Mesenchymal stem cell (in vitro differentiated cells and primary cell): ENCODE results near the gene PI4K2B.

Experiments
- DNase-seq: peaks from one replicate; pipeline ENCODE4 v3.0.0-alpha.2; 2013
- H2AFZ ChIP-seq: one replicate; pipeline ENCODE4 v1.6.1; 2013; ENCODE audit warnings: low read depth, mild to moderate bottlenecking, control low read depth, inconsistent platforms, low read length, moderate library complexity
- H2AK5ac ChIP-seq: 2 replicates; pipeline ENCODE4 v1.6.1; 2013; ENCODE audit warnings: low read length, moderate library complexity, mild to moderate bottlenecking, inconsistent platforms; ENCODE audit not compliant: severe bottlenecking
- H2BK120ac ChIP-seq: one replicate; pipeline ENCODE4 v1.6.1; 2013; ENCODE audit warnings: low read depth, mild to moderate bottlenecking, inconsistent platforms, low read length, moderate library complexity
- H2BK12ac ChIP-seq, 2 experiments: one replicate each; pipeline ENCODE4 v1.6.1; 2013; ENCODE audit warnings: inconsistent platforms in 2 of 2, low read length in 2 of 2, mild to moderate bottlenecking in 2 of 2, moderate library complexity in 2 of 2, control low read depth in 1 of 2
- H2BK15ac ChIP-seq: one replicate; pipeline ENCODE4 v1.6.1; 2013; ENCODE audit warnings: mild to moderate bottlenecking, low read depth, inconsistent platforms; ENCODE audit not compliant: poor library complexity, severe bottlenecking
- H2BK5ac ChIP-seq: 2 replicates; pipeline ENCODE4 v1.6.1; 2013; ENCODE audit warnings: low read depth, mild to moderate bottlenecking, low read length, control low read depth, inconsistent platforms; ENCODE audit not compliant: poor library complexity, severe bottlenecking
- H3K14ac ChIP-seq, 2 experiments: one replicate each; pipeline ENCODE4 v1.6.1; 2013; ENCODE audit warnings: inconsistent platforms in 2 of 2, low read length in 2 of 2, control low read depth in 1 of 2, mild to moderate bottlenecking in 1 of 2, moderate library complexity in 1 of 2
- H3K18ac ChIP-seq, 2 experiments: one replicate each; pipeline ENCODE4 v1.6.1; 2013; ENCODE audit warnings: inconsistent platforms in 2 of 2, low read length in 2 of 2, control low read depth in 1 of 2, low read depth in 1 of 2, mild to moderate bottlenecking in 1 of 2
- H3K23ac ChIP-seq, 2 experiments: one replicate each; pipeline ENCODE4 v1.6.1; 2013; ENCODE audit warnings: inconsistent platforms in 2 of 2, low read length in 2 of 2, mild to moderate bottlenecking in 2 of 2, moderate library complexity in 2 of 2, control low read depth in 1 of 2
- H3K27ac ChIP-seq: 2 replicates; pipeline ENCODE4 v1.5.1; 2013; ENCODE audit warnings: mild to moderate bottlenecking, moderate library complexity, low read length, control low read depth, inconsistent platforms; ENCODE audit not compliant: poor library complexity, severe bottlenecking
- H3K27me3 ChIP-seq, 2 experiments: 2 replicates each; pipeline versions ENCODE4 v1.6.1 to v1.7.0; 2013; ENCODE audit warnings: low read length in 2 of 2, mild to moderate bottlenecking in 2 of 2, moderate library complexity in 2 of 2, control low read depth in 1 of 2, inconsistent platforms in 1 of 2; ENCODE audit not compliant: control insufficient read depth in 1 of 2, insufficient read depth in 1 of 2
- H3K36me3 ChIP-seq, 2 experiments: 2 replicates each; pipeline versions ENCODE4 v1.6.1 to v1.7.0; 2013; ENCODE audit warnings: low read length in 2 of 2, control low read depth in 1 of 2, inconsistent platforms in 1 of 2, low read depth in 1 of 2, mild to moderate bottlenecking in 1 of 2; ENCODE audit not compliant: insufficient read depth in 2 of 2, control insufficient read depth in 1 of 2
- H3K4ac ChIP-seq, 2 experiments: one replicate each; pipeline ENCODE4 v1.6.1; 2013; ENCODE audit warnings: inconsistent platforms in 2 of 2, low read length in 2 of 2, mild to moderate bottlenecking in 2 of 2, moderate library complexity in 2 of 2, control low read depth in 1 of 2, low read depth in 1 of 2
- H3K4me1 ChIP-seq: 2 replicates; pipeline ENCODE4 v1.6.1; 2013; ENCODE audit warnings: low read depth, low read length, control low read depth; ENCODE audit not compliant: control insufficient read depth, insufficient read depth
- H3K4me2 ChIP-seq: 2 replicates; pipeline ENCODE4 v1.6.1; 2013; ENCODE audit warnings: low read length, mild to moderate bottlenecking, inconsistent platforms; ENCODE audit not compliant: poor library complexity, severe bottlenecking
- H3K4me3 ChIP-seq, 2 experiments: 2 replicates each; pipeline versions ENCODE4 v1.5.1 to v1.7.0; 2013; ENCODE audit warnings: low read length in 2 of 2, mild to moderate bottlenecking in 2 of 2, control low read depth in 1 of 2, low read depth in 1 of 2; ENCODE audit not compliant: insufficient read depth in 1 of 2
- H3K79me1 ChIP-seq: replicated peaks from 2 replicates; pipeline ENCODE4 v1.6.1; 2013; ENCODE audit warnings: mild to moderate bottlenecking, control low read depth, low read length, inconsistent platforms; ENCODE audit not compliant: poor library complexity, severe bottlenecking
- H3K9ac ChIP-seq: 2 replicates; pipeline ENCODE4 v1.7.0; 2013; ENCODE audit warnings: mild to moderate bottlenecking, low read length, moderate library complexity
- H3K9me3 ChIP-seq: 2 replicates; pipeline ENCODE4 v1.7.0; 2013; ENCODE audit warnings: mild to moderate bottlenecking, low read length; ENCODE audit not compliant: control insufficient read depth
- H4K8ac ChIP-seq: one replicate; pipeline ENCODE4 v1.6.1; 2013; ENCODE audit warnings: inconsistent platforms, mild to moderate bottlenecking, low read length, moderate library complexity
- H4K91ac ChIP-seq: one replicate; pipeline ENCODE4 v1.6.1; 2013; ENCODE audit warnings: mild to moderate bottlenecking, low read length, inconsistent platforms
- WGBS: methylation state at CpG from one replicate; pipeline ENCODE4 v1.1.7; 2013; ENCODE audit warnings: mixed read lengths; 5-methylcytosine and 5-hydroxymethylcytosine counted together

The PI4K2B gene

DNA sequence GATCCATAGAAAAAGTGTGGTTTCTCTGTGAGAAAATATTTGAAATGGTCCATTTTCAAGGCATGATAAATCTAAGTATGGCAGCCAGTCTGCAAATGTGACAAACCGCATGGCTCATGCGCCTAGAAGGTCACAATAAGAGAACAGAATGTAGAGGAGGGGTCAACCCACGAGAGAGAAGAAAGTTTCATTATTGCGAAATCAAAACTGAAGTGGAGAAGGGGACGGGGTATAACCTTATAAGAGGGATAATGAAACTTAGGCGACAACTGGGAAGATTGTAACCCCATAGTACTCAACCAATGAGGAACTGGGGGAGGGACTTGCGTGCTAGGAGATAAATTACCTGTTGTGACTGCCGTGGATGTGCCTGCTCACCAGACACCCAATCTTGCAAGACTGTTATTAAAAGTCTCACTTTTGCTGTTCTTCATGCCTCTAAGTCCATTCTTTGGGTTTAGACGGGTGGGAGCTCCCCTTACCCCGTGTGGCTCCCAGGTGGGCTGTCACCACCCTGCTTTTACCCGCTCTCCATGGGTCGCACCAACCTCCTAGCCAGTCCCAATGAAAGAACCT is 57.4 kb downstream of the PI4K2B start:
- Histone ChIP-seq H3K23ac (no peak overlapping the region), H2BK120ac (no peak overlapping the region), H3K4me1 (no peaks in the 10 kb centered on the region), H3K36me3 (no peaks in the 10 kb centered on the region), H2AFZ (no peak overlapping the region), H3K18ac (no peak overlapping the region), H4K8ac (no peak overlapping the region), H2BK12ac (no peak overlapping the region), H3K79me1 (no peaks in the 10 kb centered on the region), H3K4me3 (no peak overlapping the region), H3K9ac (no peak overlapping the region), H3K4me2 (no peak overlapping the region), H3K27me3 (no peaks in the 10 kb centered on the region), H2BK15ac (no peak overlapping the region), H3K4ac (no peak overlapping the region), H2BK5ac (no peak overlapping the region), H2AK5ac (no peak overlapping the region), H3K27ac (no peak overlapping the region), H3K9me3 (peaks cover 7% of the 10 kb centered on the region), H4K91ac (no peak overlapping the region), H3K14ac (no peak overlapping the region)
- no peak for DNase-seq
- 89% methylated on average over 12 of the region's 12 CpGs for WGBS

- Histone ChIP-seq H3K4me2 (no peak overlapping the region), H4K8ac (no peak overlapping the region), H3K27ac (no peak overlapping the region), H3K23ac (no peak overlapping the region), H4K91ac (no peak overlapping the region), H3K36me3 (no peaks in the 10 kb centered on the region), H3K4ac (no peak overlapping the region), H2BK15ac (no peak overlapping the region), H2BK12ac (no peak overlapping the region), H3K14ac (no peak overlapping the region), H3K9ac (no peak overlapping the region), H3K18ac (no peak overlapping the region), H3K27me3 (peaks cover 0 to 11% of the 10 kb centered on the region in 2 experiments), H2BK5ac (no peak overlapping the region), H2AFZ (no peak overlapping the region), H3K4me3 (no peak overlapping the region), H2BK120ac (no peak overlapping the region), H3K79me1 (no peaks in the 10 kb centered on the region), H2AK5ac (no peak overlapping the region), H3K4me1 (no peaks in the 10 kb centered on the region), H3K9me3 (no peaks in the 10 kb centered on the region)
- WGBS, result 92% methylated on average over 2 of the region's 5 CpGs
- no peak for DNase-seq
Measured at GRCh38 chr4:25297528-25298242, 63.9 kb downstream of the PI4K2B start.

DNA sequence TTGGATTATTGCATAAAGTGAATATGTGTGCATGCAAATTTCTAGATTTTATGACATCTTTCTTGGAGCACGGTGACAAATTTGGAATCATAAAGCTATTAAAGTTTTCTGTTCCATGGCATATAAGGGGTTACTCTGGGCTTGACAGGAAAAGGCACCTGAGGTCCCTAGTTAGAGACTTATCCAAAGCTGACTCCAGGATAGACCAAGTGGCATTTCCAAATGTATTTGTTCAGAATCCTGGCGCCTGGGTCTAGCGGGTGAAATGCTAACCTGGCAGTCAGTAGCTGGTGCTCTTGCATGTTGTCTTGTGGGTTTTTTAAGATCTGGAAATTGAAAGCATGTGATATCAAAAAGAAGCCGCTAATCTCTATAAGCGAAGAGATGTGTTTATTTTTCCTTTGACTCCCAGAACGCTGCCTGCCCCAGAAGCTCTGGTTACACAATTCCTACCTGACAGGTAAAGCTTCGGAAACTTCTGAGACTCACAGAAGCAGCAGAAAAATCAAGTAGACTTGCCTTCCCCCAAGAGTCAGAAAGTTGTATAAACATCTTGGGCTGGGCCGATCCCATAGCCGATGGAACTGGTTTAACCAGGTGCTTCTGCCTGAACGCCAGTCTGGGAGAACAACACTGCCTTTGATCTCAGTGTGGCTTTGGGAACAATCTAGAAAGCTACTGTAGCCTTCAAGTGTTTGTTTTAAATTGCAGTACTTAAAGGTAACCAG is 65.8 kb downstream of the PI4K2B start:
- Histone ChIP-seq H2AFZ (no peak overlapping the region), H4K91ac (no peak overlapping the region), H3K4me2 (no peak overlapping the region), H3K4me3 (no peak overlapping the region), H2BK15ac (no peak overlapping the region), H3K18ac (no peak overlapping the region), H3K23ac (no peak overlapping the region), H2AK5ac (no peak overlapping the region), H3K27me3 (peaks cover 0 to 11% of the 10 kb centered on the region in 2 experiments), H4K8ac (no peak overlapping the region), H3K4ac (no peak overlapping the region), H3K9me3 (no peaks in the 10 kb centered on the region), H3K4me1 (no peaks in the 10 kb centered on the region), H3K14ac (no peak overlapping the region), H3K27ac (no peak overlapping the region), H2BK5ac (no peak overlapping the region), H3K36me3 (no peaks in the 10 kb centered on the region), H2BK120ac (no peak overlapping the region), H2BK12ac (no peak overlapping the region), H3K9ac (no peak overlapping the region), H3K79me1 (no peaks in the 10 kb centered on the region)
- 68% methylated on average over 10 of the region's 10 CpGs for WGBS
- no peak for DNase-seq

DNA sequence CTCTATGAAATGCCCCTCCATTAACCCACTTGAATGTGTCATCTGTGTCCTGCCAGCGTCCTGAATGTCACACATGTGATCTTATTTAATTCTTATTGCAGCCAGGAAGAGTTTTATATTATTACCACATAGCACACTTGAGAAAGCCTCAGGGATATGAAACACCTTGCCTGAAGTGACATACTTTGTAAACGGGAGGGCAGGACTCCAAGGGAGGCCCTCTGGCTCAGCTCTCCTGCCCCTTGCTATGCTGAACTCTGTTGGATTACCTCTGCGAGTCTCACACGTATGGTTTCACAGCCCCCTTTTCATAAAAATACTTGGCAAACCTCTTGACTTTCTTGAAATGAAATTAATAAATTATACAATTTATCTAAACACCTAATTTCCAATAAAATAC is 67.6 kb downstream of the PI4K2B start:
- WGBS, result 76% methylated on average over 2 of the region's 4 CpGs
- H3K4ac ChIP-seq, result no peak overlapping the region
- H3K79me1 ChIP-seq, result no peaks in the 10 kb centered on the region

More for the DNA sequence above, 67.6 kb downstream of the PI4K2B start:
- H3K18ac ChIP-seq, result no peak overlapping the region
- H3K36me3 ChIP-seq, result no peaks in the 10 kb centered on the region
- H4K91ac ChIP-seq, result no peak overlapping the region
- no peaks in the 10 kb centered on the region for H3K4me1 ChIP-seq
- DNase-seq, result no peak
- H2BK5ac ChIP-seq, result no peak overlapping the region
- no peak overlapping the region for H3K9ac ChIP-seq
- no peak overlapping the region for H2BK15ac ChIP-seq
- no peak overlapping the region for H3K4me2 ChIP-seq
- no peak overlapping the region for H2AFZ ChIP-seq
- no peak overlapping the region for H2AK5ac ChIP-seq
- no peak overlapping the region for H3K23ac ChIP-seq
- no peaks in the 10 kb centered on the region for H3K9me3 ChIP-seq
- H2BK12ac ChIP-seq, result no peak overlapping the region
- no peak overlapping the region for H2BK120ac ChIP-seq
- H3K14ac ChIP-seq, result no peak overlapping the region
- no peak overlapping the region for H4K8ac ChIP-seq
- H3K27ac ChIP-seq, result no peak overlapping the region
- no peak overlapping the region for H3K4me3 ChIP-seq
- peaks cover 0 to 11% of the 10 kb centered on the region in 2 experiments for H3K27me3 ChIP-seq
